AG10803 (cell line): ENCODE data around the gene IDH1.

Source experiments
- DNase-seq: peaks from one replicate; pipeline ENCODE4 v3.0.0; 2010; ENCODE audit warnings: low read depth
- H3K4me3 ChIP-seq: 2 replicates; pipeline ENCODE4 v1.5.1; 2011; ENCODE audit warnings: mild to moderate bottlenecking, low read length, control low read depth
- CTCF ChIP-seq: conservative IDR thresholded peaks from 2 replicates; pipeline ENCODE4 v1.5.1; 2011; ENCODE audit warnings: mild to moderate bottlenecking, low read length, control low read depth, inconsistent platforms

IDH1 gene

DNA sequence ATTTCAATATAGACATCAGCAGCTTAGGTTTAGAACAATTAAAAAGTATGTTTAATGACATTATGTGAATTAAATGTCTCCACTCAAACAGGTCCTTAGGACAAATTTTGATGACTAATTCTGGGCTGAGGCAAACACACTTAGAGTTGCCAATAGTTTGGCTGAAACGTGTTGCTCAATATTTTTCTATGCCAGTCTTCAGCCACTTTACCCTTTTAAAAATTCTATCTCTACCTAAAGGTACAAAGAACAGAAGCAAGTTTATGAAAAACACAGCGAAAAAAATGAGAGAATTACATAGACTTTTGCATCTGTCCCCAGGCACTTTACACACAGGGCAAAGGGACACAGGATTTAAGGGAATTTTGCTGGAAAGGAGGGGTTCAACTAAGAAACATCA, 4.5 kb downstream of the IDH1 start:
- peak; percentile 54 for DNase-seq
- TF ChIP-seq CTCF = no peak
- H3K4me3 ChIP-seq = no peak overlapping the region

GRCh38 chr2:208249296-208249695, 5.6 kb downstream of the IDH1 start:
- no peak for TF ChIP-seq CTCF
- DNase-seq = peak; percentile 70
- H3K4me3 ChIP-seq = no peak overlapping the region

- DNase-seq = no peak
- no peak overlapping the region for H3K4me3 ChIP-seq
- TF ChIP-seq CTCF = no peak
Observed at GRCh38 chr2:208248601-208249000, 6.3 kb downstream of the IDH1 start.

GRCh38 chr2:208245746-208246145, 9.1 kb downstream of the IDH1 start:
- no peak for TF ChIP-seq CTCF
- DNase-seq = peak; percentile 3
- no peak overlapping the region for H3K4me3 ChIP-seq

DNA sequence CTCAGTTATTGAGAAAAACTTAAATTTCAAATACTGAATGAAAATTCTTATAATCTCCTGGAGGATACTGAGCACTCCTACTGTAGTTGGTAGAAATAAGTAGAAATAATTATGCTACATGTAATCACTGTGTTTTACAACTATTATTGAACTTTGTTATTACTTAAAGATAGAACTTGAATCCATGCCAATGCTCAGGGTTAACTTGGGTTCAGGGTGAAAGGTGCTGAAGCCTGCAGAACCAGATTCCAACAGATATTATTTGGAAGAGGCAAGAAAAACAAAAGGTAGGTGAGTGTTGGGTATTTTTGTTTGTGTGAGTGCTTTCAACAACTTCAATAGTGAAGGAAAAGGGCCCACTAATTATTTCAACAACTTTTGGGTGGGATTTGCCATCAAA, 10.4 kb downstream of the IDH1 start:
- H3K4me3 ChIP-seq = no peak overlapping the region
- TF ChIP-seq CTCF = no peak
- no peak for DNase-seq

GRCh38 chr2:208240619-208241209, 14.2 kb downstream of the IDH1 start:
- no peak for DNase-seq
- no peak for TF ChIP-seq CTCF
- H3K4me3 ChIP-seq = no peak overlapping the region

DNA sequence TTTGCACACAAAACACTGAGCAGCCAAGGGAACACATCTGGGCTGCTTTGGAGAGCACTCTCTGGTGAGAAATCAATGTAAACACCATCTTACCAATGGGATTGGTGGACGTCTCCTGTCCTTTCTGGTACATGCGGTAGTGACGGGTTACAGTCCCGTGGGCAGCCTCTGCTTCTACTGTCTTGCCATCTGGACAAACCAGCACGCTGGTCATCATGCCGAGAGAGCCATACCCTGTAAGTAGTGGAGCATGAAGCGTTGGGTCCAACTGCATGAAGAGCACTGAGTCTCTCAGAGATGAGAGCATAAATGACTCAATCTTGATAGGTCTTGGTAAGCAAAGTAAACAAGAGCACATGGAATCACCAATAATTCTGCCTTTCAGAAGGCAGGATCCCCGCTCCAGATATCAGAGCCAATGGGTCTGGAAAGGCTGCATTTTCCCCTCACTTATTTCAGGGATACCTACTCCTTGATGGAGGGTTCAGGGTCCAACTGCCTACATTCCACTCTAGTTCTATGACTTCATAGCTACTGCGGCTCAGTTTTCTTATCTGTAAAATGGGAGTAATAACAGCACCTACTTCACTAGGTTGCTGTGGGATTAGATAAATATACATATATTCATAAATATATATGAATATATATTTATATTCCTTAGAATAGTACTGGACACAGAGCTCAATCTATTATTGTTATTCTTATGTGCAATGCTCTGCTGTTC, 14.9 kb downstream of the IDH1 start:
- no peak for TF ChIP-seq CTCF
- DNase-seq = no peak
- no peak overlapping the region for H3K4me3 ChIP-seq
